ENCODE measurements around the gene CYP4F3.

Gene CYP4F3

DNA sequence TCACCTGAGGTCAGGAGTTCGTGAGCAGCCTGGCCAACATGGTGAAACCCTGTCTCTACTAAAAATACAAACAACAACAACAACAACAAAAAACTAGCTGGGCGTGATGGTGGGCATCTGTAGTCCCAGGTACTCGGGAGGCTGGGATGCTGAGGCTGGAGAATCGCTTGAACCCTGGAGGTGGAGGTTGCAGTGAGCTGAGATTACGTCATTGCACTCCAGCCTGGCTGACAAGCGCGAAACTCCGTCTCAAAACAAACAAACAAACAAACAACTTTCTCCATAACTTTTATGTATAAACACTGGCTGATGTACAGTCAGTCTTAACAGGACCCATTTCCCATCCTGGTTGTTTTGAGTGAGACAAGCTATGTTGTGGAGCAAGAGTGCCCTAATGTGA is 31.4 kb upstream of the CYP4F3 start:
- H3K4me3 ChIP-seq (IDR thresholded peaks at IDR 0.05; ENCODE audit: insufficient read depth, low read depth, low read length), result no peak overlapping the region
- H3K27me3 ChIP-seq (ENCODE audit: insufficient read depth, low read depth), result peaks cover 8% of the 10 kb centered on the region; the same call in 1 of the 2 replicates
- no peaks in the 10 kb centered on the region for H4K20me1 ChIP-seq (ENCODE audit: insufficient read depth)
- no peaks in the 10 kb centered on the region for H3K36me3 ChIP-seq (ENCODE audit: insufficient read depth)
- H2AFZ ChIP-seq (ENCODE audit: low read depth), result no peak overlapping the region
- H3K9ac ChIP-seq, result no peak overlapping the region
- no peaks in the 10 kb centered on the region for H3K4me1 ChIP-seq (ENCODE audit: low read depth, poor library complexity, severe bottlenecking)
- TF ChIP-seq CTCF (conservative IDR thresholded peaks at IDR 0.05; ENCODE audit: low read depth, low read length), result no peak
- H3K79me2 ChIP-seq (ENCODE audit: insufficient read depth, low read depth), result no peaks in the 10 kb centered on the region
- no peak overlapping the region for H3K27ac ChIP-seq
- no peak overlapping the region for H3K4me2 ChIP-seq

- no peak overlapping the region for H3K4me3 ChIP-seq (IDR thresholded peaks at IDR 0.05; ENCODE audit: insufficient read depth, low read depth, low read length)
- H3K4me2 ChIP-seq, result no peak overlapping the region
- no peak overlapping the region for H2AFZ ChIP-seq (ENCODE audit: low read depth)
- no peaks in the 10 kb centered on the region for H3K79me2 ChIP-seq (ENCODE audit: insufficient read depth, low read depth)
- peaks cover 8% of the 10 kb centered on the region; the same call in 1 of the 2 replicates for H3K27me3 ChIP-seq (ENCODE audit: insufficient read depth, low read depth)
- H3K36me3 ChIP-seq (ENCODE audit: insufficient read depth), result no peaks in the 10 kb centered on the region
- no peak for TF ChIP-seq CTCF (conservative IDR thresholded peaks at IDR 0.05; ENCODE audit: low read depth, low read length)
- no peaks in the 10 kb centered on the region for H4K20me1 ChIP-seq (ENCODE audit: insufficient read depth)
- H3K4me1 ChIP-seq (ENCODE audit: low read depth, poor library complexity, severe bottlenecking), result no peaks in the 10 kb centered on the region
- no peak overlapping the region for H3K27ac ChIP-seq
- no peak overlapping the region for H3K9ac ChIP-seq
Observed at GRCh38 chr19:15612342-15612741, 28.4 kb upstream of the CYP4F3 start.

- Histone ChIP-seq H3K27ac (no peak overlapping the region), H2AFZ (ENCODE audit: low read depth) (no peak overlapping the region), H3K36me3 (ENCODE audit: insufficient read depth) (no peaks in the 10 kb centered on the region), H3K27me3 (ENCODE audit: insufficient read depth, low read depth) (peaks cover 8% of the 10 kb centered on the region; the same call in 1 of the 2 replicates), H3K79me2 (ENCODE audit: insufficient read depth, low read depth) (no peaks in the 10 kb centered on the region), H3K4me2 (no peak overlapping the region), H3K4me1 (ENCODE audit: low read depth, poor library complexity, severe bottlenecking) (no peaks in the 10 kb centered on the region), H4K20me1 (ENCODE audit: insufficient read depth) (no peaks in the 10 kb centered on the region), H3K4me3 (IDR thresholded peaks at IDR 0.05; ENCODE audit: insufficient read depth, low read depth, low read length) (no peak overlapping the region), H3K9ac (no peak overlapping the region)
- no peak for TF ChIP-seq CTCF (conservative IDR thresholded peaks at IDR 0.05; ENCODE audit: low read depth, low read length)
Observed at GRCh38 chr19:15613338-15613737, 27.4 kb upstream of the CYP4F3 start.

GRCh38 chr19:15614507-15615379 is 26.0 kb upstream of the CYP4F3 start, which contains the start of gene CYP4F8:
TSS of gene CYP4F8 (plus strand) at chr19:15615218. CDS start at chr19:15615617, 399 bp downstream.
- no peaks in the 10 kb centered on the region for H3K79me2 ChIP-seq (ENCODE audit: insufficient read depth, low read depth)
- no peak for TF ChIP-seq CTCF (conservative IDR thresholded peaks at IDR 0.05; ENCODE audit: low read depth, low read length)
- no peak within 1 kb of the TSS for H3K4me2 ChIP-seq
- H3K27ac ChIP-seq, result no peak within 1 kb of the TSS
- H3K27me3 ChIP-seq (ENCODE audit: insufficient read depth, low read depth), result peaks cover 8% of the 10 kb centered on the region; the same call in 1 of the 2 replicates
- no peaks in the 10 kb centered on the region for H4K20me1 ChIP-seq (ENCODE audit: insufficient read depth)
- no peak within 1 kb of the TSS for H2AFZ ChIP-seq (ENCODE audit: low read depth)
- no peak within 1 kb of the TSS for H3K9ac ChIP-seq
- H3K4me1 ChIP-seq (ENCODE audit: low read depth, poor library complexity, severe bottlenecking), result no peaks in the 10 kb centered on the region
- no peaks in the 10 kb centered on the region for H3K36me3 ChIP-seq (ENCODE audit: insufficient read depth)
- no peak within 1 kb of the TSS for H3K4me3 ChIP-seq (IDR thresholded peaks at IDR 0.05; ENCODE audit: insufficient read depth, low read depth, low read length)

Data from KMS-11 (cell line).